MCF 10A (cell line): ENCODE data around the gene POU2F3. TPM values are rescaled to one million over a fixed set of nuclear protein-coding genes. Genes with fewer than 3 reads are reported as not detected.

Experiments
- BruUV-seq: library from RNA; stranded (reverse); fragments of 400-500 nt; replicated peaks from 2 replicates; lab custom pipeline; 2021; lab: Mats Ljungman, UMichigan
- CTCF ChIA-PET: fragments of 300-600 bp; sonication (Branson Sonifier 250); formaldehyde crosslinking; extraction: SDS; loops from one replicate; lab custom pipeline; 2021; ENCODE audit warnings: antibody characterized with exemption, inconsistent platforms; lab: Yijun Ruan, JAX
- POLR2A ChIA-PET: fragments of 300-600, 350-650 bp; sonication (Branson Sonifier 250); formaldehyde crosslinking; extraction: SDS; loops from one replicate; lab custom pipeline; 2020; ENCODE audit warnings: antibody characterized with exemption, inconsistent platforms; lab: Yijun Ruan, JAX
- DNase-seq: peaks from one replicate; pipeline ENCODE4 v3.0.0-alpha.2; 2018; ENCODE audit not compliant: unreplicated experiment
- H3K27ac Mint-ChIP-seq: one replicate; pipeline ENCODE4 v1.8.0; 2022; ENCODE audit warnings: mild to moderate bottlenecking, low read depth, mixed read lengths; ENCODE audit not compliant: unreplicated experiment
- H3K27me3 Mint-ChIP-seq: one replicate; pipeline ENCODE4 v1.8.0; 2022; ENCODE audit warnings: mixed read lengths; ENCODE audit not compliant: insufficient read depth, unreplicated experiment
- H3K36me3 Mint-ChIP-seq: one replicate; pipeline ENCODE4 v1.8.0; 2022; ENCODE audit warnings: mild to moderate bottlenecking, moderate library complexity, mixed read lengths; ENCODE audit not compliant: insufficient read depth, unreplicated experiment
- H3K4me1 Mint-ChIP-seq: one replicate; pipeline ENCODE4 v1.8.0; 2022; ENCODE audit warnings: mixed read lengths; ENCODE audit not compliant: insufficient read depth, unreplicated experiment
- H3K4me3 Mint-ChIP-seq: one replicate; pipeline ENCODE4 v1.8.0; 2022; ENCODE audit warnings: mild to moderate bottlenecking, moderate library complexity, mixed read lengths; ENCODE audit not compliant: unreplicated experiment
- H3K9me3 Mint-ChIP-seq: one replicate; pipeline ENCODE4 v1.8.0; 2022; ENCODE audit warnings: mixed read lengths; ENCODE audit not compliant: unreplicated experiment
- CTCF ChIP-seq: fragments of 200-600 bp; IDR thresholded peaks from one replicate; pipeline ENCODE4 v1.8.0; 2022; ENCODE audit warnings: antibody characterized with exemption, mild to moderate bottlenecking; ENCODE audit not compliant: unreplicated experiment
- intact Hi-C: fragments of 100-400 bp; cut with micrococcal nuclease; formaldehyde crosslinking; loops from 2 replicates; pipeline ENCODE4 v1.14.1; 2022
- total RNA-seq: library from RNA; stranded (reverse); gene quantifications from 2 replicates; pipeline ENCODE4 v1.2.3, GENCODE V29; 2022

The POU2F3 gene
- total RNA-seq, 1 experiment from 2014 or later, result not detected

- Mint-ChIP-seq H3K9me3 (no peaks in the 10 kb centered on the region), H3K27me3 (peaks cover 22% of the 10 kb centered on the region), H3K36me3 (no peaks in the 10 kb centered on the region), H3K4me3 (no peak overlapping the region), H3K27ac (no peak overlapping the region), H3K4me1 (no peaks in the 10 kb centered on the region)
- peak; percentile 26 for DNase-seq
- intact Hi-C loops, result no loop called here
- ChIA-PET CTCF (interaction anchor here (0.6 to 9.9 kb wide), 7 partner anchors 8 to 208 kb away, joined by 3 to 136 read pairs (median 4); no protein-coding TSS in a partner anchor), POLR2A (interaction anchor here (1.5 kb wide), 1 partner anchor 9 kb away, joined by 3 read pairs; no protein-coding TSS in a partner anchor)
- BruUV-seq, result no TSS peak
- TF ChIP-seq CTCF, result no peak
Measured at GRCh38 chr11:120244476-120245365, 4.8 kb downstream of the POU2F3 start.

- intact Hi-C loops, result no loop called here
- CTCF ChIA-PET, result interaction anchor here (4.5 to 9.9 kb wide), 2 partner anchors 9 to 56 kb away, joined by 39 to 136 read pairs; no protein-coding TSS in a partner anchor
- no peak for TF ChIP-seq CTCF
- BruUV-seq, result no TSS peak
- H3K36me3 Mint-ChIP-seq, result no peaks in the 10 kb centered on the region
- POLR2A ChIA-PET, result no interaction called here
- H3K27me3 Mint-ChIP-seq, result peaks cover 21% of the 10 kb centered on the region
- H3K9me3 Mint-ChIP-seq, result no peaks in the 10 kb centered on the region
- DNase-seq, result no peak
- H3K4me1 Mint-ChIP-seq, result no peaks in the 10 kb centered on the region
- H3K4me3 Mint-ChIP-seq, result no peak overlapping the region
- no peak overlapping the region for H3K27ac Mint-ChIP-seq
Measured at GRCh38 chr11:120245434-120245833, 5.5 kb downstream of the POU2F3 start.

- ChIA-PET POLR2A (interaction anchor here (0.6 to 2.1 kb wide), 7 partner anchors 9 to 89 kb away, joined by 3 to 6 read pairs (median 4); no protein-coding TSS in a partner anchor), CTCF (interaction anchor here (0.6 to 9.9 kb wide), 7 partner anchors 12 to 888 kb away, joined by 3 to 136 read pairs (median 5); no protein-coding TSS in a partner anchor)
- no peaks in the 10 kb centered on the region for H3K4me1 Mint-ChIP-seq
- no peak for TF ChIP-seq CTCF
- no peaks in the 10 kb centered on the region for H3K36me3 Mint-ChIP-seq
- peak; percentile 53 for DNase-seq
- no peak overlapping the region for H3K27ac Mint-ChIP-seq
- no peaks in the 10 kb centered on the region for H3K9me3 Mint-ChIP-seq
- H3K4me3 Mint-ChIP-seq, result no peak overlapping the region
- no TSS peak for BruUV-seq
- intact Hi-C loops, result no loop called here
- peaks cover 9% of the 10 kb centered on the region for H3K27me3 Mint-ChIP-seq
Measured at GRCh38 chr11:120248551-120249278, 8.8 kb downstream of the POU2F3 start.
